Activated naive CD4-positive, alpha-beta T cell treated with anti-CD3 and anti-CD28 coated beads, Interleukin-2, amount 50 U/mL, for 16 hours (primary cell): ENCODE results near the gene STAB1.
"Not testable (repeated sequence)": the region's sequence is repeated elsewhere in the genome, so short reads cannot be mapped to it uniquely, and the experiment has no call there.

Source experiments
- DNase-seq: peaks from one replicate; pipeline ENCODE4 v3.0.0-alpha.2; 2020

STAB1 gene

GRCh38 chr3:52525680-52526561, 30.8 kb downstream of the STAB1 start:
- DNase-seq, result peak; percentile 3

DNA sequence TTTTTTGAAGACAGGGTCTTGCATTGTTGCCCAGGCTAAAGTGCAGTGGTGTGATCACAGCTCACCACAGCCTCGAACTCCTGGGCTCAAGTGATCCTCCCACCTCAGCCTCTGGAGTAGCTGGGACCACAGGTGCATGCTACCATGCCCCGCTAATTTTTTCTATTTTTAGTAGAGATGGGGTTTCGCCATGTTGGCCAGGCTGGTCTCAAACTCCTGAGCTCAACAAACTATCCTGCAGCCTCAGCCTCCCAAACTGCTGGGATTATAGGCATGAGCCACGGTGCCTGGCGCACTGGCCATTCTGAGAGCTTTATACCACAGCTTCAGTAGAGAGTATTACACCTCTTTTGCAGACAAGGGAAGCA, 31.5 kb downstream of the STAB1 start:
- DNase-seq, result not testable (repeated sequence)

- DNase-seq, result no peak
Measured at GRCh38 chr3:52527039-52527731, 32.0 kb downstream of the STAB1 start.

DNA sequence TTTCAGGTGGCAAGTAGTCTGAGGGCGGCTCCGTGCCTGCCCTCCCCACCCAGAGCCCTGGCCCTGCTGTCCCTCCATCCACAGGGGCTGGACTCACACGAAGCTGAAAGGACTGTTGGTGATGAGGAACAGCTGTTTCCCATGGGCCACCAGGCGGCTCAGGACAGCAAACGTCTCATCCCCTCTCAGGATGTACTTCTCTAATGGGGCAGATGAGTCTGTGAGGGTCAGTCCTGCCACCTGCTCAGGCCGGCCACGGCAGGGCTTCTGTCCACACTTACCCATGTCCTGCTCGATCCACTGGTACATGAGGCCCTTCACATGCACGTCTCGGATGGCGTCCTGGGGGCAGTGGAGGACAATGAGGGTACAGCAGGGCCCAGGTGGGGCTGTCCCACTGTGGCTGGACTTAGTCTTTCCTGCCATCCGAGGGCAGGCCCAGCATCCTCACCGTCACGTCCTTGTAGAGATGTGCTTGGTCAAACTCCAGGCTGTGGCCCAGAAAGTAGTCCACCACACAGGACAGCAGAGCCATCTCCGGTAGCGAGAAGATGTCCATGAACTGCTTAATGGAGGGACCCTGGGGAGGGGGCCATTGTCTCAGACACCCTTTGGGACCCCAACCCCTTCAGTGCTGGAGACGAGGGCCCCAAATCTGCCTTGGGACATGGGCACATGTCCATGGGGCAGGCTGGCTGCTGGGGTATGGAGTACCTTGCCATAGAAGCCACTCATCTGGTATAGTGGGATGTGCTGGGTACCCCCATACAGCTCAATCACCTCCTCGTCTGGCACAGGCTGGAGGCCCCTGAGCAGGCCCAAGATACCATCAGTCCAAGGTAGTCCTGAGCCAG, 32.8 kb downstream of the STAB1 start:
- no peak for DNase-seq

GRCh38 chr3:52528586-52529375, 33.6 kb downstream of the STAB1 start:
- no peak for DNase-seq

DNA sequence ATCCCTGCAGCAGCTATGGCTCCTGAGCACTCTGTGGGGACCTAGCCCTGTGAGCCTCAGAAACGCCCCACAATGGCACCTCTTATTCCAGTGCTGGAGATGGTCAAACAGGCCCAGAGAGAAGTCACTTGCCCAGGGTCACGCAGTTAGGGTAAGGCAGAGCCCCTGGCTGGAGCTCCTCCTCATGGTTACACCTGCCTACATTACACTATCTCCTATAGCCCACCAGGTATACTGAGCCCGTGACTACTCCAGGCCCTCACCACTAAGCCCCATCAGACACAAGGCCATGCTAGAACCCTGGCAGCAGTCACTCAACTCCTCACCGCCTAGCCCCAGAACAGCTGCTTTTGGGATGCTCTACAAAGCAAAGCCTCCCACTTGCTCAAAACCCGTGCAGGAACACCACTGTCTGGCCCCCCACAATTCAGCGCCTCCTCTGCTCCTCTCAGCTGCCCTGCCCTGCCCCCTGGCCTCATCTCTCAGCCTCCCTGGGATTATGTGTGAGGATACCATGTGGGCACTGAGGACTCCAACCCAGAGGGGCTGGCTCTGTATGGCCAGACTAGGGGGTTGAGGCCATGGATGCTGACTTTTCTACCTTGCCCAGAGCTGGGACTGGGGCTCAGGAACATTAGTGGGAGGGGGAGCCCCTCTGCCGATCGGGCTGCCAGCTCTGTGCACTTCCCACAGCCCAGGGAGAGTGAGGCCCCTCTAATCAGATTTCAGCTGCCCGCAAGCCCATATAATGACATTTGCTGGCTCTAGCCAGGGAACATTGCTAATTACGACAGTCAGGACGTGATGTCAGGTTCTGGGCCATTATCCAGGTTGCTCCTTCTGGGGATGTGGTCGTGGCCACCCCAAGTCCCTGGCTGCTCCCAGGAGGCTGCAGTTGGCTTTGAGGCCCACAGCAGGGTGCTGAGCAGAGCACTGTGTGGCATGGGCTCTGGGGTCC, 34.5 kb downstream of the STAB1 start:
- no peak for DNase-seq

DNA sequence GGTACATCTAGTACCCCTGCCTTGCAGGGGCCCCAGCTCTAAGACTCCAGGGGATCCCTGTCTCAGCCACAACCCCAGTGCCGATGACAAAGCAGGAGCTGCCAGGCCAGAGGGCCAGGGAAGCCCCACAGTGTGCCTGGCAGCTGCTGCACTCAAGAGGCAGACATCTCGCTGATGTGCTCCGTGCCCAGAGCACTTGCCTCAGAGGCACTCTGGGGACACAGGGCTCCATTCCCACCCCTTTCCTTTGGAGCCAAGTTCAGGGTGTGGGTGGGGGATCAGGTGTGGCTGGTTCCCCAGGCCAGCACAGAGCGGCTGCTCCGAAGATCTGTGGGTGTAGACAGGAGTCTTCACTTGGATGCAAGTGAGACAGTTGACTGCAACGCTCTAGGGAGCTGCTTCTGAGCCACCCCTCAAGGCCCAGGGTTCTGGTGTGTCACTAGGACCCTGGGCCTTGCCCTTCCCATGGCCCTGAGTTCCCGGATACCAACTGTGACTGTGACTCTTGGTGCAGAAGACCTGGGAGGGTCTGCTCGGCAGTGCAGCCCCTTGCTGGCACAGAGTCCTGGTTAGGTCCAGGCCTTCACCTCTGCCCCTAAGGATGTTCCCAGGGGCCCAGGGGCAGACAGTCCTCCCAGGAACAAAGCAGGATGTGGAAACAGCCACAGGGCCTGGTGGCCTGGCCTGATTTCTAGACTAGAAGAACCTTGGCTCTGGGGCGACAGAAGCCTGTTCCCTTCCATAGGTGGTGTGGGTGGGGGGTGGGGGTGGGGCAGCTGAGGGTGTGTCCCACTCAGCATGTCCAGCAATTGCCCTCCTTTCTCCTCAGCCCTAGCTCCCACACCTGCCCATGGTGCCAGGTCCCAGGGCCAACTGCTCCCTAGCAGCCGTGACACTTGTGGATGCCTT, 36.0 kb downstream of the STAB1 start:
- DNase-seq, result no peak

- no peak for DNase-seq
Measured at GRCh38 chr3:52531860-52532516, 36.9 kb downstream of the STAB1 start.

- no peak for DNase-seq
Measured at GRCh38 chr3:52532517-52532837, 37.3 kb downstream of the STAB1 start.

- no peak for DNase-seq
Measured at GRCh38 chr3:52532838-52533622, 37.9 kb downstream of the STAB1 start.

GRCh38 chr3:52533623-52534280, 38.6 kb downstream of the STAB1 start, which contains the start of gene NT5DC2:
NT5DC2 (minus strand) TSS chr3:52533857; CDS start chr3:52533737, 120 bp downstream.
- peak; percentile 71 for DNase-seq

- DNase-seq, result no peak
Measured at GRCh38 chr3:52534281-52535183, 39.4 kb downstream of the STAB1 start.

- DNase-seq, result no peak
Measured at GRCh38 chr3:52535411-52536111, 40.4 kb downstream of the STAB1 start.

DNA sequence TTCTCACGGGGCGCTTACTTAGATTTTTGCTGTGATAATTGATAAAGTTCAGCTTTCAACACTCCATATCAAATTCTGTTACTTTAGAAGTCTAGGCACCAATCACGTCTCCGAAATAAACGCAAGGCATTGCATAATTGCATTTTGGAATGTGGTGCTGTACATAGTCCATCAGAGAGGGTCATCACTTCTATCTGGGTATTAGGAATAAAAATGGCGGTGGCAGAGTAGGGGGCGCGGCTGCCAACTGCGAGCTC, 40.9 kb downstream of the STAB1 start:
- no peak for DNase-seq

DNA sequence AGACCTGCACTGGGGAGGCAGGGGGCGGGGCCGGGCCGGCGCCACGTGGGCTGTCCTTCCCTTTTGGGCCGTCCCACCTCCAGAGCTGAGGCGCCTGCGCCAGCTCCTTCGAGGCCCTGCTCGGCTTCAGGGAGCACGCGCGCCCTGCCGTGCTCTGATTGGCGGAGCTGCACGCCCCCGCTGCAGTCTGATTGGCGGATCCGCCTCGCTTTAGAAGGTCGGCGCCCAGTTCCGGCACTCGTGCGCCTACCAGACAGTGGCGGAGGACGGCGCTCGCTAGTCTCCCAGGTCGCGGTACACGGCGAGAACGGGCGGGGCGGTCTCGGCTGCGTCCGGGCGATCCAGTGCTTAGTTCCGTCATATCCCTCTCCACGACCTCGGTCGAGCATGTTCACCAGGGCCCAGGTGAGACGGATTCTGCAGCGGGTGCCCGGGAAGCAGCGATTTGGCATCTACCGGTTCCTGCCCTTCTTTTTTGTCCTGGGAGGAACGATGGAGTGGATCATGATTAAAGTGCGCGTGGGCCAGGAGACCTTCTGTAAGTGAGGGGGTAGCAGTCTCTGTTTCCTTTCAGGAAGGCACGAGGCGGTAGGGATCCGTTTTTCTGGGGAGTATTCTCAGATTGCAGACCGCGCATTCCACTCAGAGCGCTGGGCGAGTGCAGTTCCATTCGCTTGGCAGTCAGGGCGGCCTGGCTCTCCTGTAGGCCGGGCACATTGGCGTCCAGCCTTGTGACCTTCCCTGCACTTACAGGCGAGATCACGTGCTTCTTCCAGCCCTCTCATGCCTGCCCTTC, 41.4 kb downstream of the STAB1 start, which contains the start of gene UQCC5:
UQCC5 (plus strand) TSS at position 237 of the 796 bp plus-strand sequence; CDS start at position 388, 151 bp downstream.
- DNase-seq, result peak; percentile 99

DNA sequence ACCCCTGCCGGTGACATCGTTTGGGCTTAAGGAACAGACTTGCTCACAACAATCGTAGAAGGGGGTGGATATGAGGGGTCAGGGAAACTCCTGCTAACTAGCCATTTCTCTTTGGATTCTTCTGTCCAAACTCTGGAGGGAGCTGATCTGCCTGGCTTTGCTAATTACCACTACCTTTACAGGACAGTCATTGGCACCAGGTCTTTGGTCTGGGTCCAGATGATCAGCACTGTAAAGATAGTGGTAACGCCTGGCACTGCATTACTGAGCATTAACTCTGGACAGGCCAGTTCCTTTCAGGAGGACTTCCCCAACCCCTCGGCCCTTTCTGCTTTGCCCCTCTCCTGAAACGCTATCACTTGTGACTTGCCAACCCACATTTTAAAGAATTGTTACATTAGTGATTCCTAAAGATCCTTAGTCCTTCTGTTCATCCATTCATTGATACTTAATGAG, 42.1 kb downstream of the STAB1 start:
- DNase-seq, result no peak
